ENCODE results near the gene FAM83F.

The FAM83F gene

DNA sequence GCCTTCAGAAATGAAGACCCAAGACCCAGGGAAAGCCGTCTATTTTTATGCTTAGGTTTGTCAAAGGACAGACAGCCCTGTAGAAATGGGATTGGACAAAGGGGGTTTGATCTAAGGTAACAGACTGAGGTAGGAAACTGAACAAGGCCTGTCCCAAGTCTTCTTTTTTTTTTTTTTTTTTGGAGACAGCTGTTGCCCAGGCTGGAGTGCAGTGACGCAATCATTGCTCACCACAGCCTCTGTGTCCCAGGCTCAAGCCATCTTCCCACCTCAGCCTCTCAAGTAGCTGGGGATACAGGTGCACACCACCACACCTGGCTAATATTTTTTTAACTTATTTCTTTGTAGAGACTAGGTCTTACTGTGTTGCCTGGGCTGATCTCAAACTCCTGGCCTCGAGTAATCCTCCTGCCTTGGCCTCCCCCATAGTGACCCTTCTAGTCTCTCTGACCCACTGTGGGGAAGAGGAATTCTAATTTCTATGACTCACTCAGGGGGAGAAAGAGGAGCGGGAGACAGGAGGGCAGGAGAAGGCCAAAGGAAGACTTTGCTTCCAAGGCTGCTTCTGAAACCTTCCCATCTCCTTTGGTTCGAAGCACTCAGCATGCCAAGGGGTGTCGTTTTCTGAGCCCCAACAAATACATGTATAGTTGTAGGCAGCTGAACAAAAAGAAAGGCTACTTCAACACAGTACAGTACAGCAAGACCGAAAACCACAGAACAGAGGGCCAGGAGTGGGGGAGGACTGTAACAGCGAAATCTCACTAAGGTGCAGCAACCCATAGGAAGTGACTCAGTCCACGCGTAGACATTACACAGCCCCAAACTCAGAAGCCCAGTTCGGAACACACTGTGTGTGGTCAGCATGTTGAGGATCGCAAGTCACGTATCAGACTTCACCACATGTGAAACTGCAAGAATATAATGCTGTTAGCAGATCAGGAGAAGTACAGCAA lies 33.7 kb upstream of the FAM83F start:
- DNase-seq = no peak
- intact Hi-C loops (cut with DNase I) = no loop called here

DNA sequence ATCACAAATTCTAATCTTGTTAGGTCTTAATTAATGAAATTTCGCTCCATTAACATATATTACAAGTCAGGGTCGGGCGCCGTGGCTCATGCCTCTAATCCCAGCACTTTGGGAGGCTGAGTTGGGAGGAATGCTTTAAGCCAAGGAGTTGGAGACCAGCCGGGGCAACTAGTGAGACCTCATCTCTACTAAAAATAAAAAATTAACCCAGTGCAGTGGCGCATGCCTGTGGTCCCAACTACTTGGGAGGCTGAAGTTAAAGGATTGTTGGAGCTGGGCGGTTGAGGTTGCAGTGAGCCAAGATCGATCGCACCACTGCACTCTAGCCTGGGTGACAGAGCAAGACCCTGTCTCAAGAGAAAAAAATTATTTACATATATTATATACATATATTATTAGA lies 32.7 kb upstream of the FAM83F start:
- DNase-seq = no peak
- intact Hi-C loops (cut with DNase I) = no loop called here

DNA sequence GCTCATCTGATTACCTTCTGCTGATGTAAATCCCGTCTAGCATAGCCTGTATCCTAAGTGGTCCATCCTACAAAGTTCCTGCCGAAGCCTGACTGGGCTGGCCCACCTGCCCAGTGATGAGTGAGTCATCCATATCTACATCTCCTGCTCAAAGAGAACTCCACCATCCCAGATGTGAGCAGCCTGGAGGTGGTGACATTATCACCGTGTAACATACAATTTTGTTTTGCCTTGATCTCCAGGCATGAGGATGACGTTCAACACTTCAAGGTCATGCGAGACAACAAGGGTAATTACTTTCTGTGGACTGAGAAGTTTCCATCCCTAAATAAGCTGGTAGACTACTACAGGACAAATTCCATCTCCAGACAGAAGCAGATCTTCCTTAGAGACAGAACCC lies 29.0 kb upstream of the FAM83F start:
- intact Hi-C loops (cut with DNase I) = no loop called here
- DNase-seq = no peak

DNA sequence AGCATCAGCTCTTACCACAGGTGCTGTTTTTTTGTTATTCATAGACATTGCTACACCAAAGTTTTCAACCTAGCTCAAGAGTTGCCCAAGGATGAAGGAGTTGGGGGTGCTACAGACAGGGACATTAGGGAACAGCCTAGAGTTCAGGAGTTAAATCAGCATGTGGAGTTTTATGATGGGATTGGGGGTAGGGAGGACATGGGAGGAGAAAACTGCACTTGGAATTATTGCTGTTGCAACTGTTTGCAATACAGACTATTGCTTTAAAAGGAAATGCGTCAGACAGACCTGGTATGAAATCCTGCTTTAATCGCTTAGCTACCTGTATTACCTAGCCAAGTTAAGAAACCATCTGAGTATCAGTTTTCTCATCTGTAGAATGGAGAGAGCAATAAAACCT lies 28.3 kb upstream of the FAM83F start:
- DNase-seq = no peak
- intact Hi-C loops (cut with DNase I) = no loop called here

GRCh38 chr22:39967103-39967829 lies 27.5 kb upstream of the FAM83F start:
- no peak for DNase-seq
- intact Hi-C loops (cut with DNase I) = no loop called here

- peak in 5 of 42 donors; percentile 26 to 43 (median 31) for DNase-seq
- intact Hi-C loops (cut with DNase I) = no loop called here
These were observed 26.5 kb upstream of the FAM83F start for GRCh38 chr22:39967996-39968972.

DNA sequence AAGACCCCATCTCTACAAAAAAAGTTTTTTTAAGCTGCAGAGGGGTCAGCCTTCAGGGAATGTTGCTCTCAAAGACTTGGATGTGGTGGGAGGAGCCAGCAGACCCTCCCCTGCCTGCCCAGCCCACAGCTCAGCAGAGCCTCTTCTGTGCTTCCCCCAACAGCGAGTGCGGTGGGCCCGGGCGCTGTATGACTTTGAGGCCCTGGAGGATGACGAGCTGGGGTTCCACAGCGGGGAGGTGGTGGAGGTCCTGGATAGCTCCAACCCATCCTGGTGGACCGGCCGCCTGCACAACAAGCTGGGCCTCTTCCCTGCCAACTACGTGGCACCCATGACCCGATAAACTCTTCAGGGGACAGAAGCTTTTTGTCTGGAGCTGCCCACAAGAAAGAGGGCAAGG lies 24.0 kb upstream of the FAM83F start:
- intact Hi-C loops (cut with DNase I) = no loop called here
- DNase-seq = no peak

- intact Hi-C loops (cut with DNase I) = no loop called here
- no peak for DNase-seq
These were observed 22.1 kb upstream of the FAM83F start for GRCh38 chr22:39972641-39973040.

GRCh38 chr22:39973656-39974055 lies 21.1 kb upstream of the FAM83F start:
- intact Hi-C loops (cut with DNase I) = no loop called here

GRCh38 chr22:39974065-39974464 lies 20.7 kb upstream of the FAM83F start:
- intact Hi-C loops (cut with DNase I) = no loop called here
- no peak for DNase-seq

More at GRCh38 chr22:39973656-39974055, 21.1 kb upstream of the FAM83F start:
- DNase-seq = no peak

DNA sequence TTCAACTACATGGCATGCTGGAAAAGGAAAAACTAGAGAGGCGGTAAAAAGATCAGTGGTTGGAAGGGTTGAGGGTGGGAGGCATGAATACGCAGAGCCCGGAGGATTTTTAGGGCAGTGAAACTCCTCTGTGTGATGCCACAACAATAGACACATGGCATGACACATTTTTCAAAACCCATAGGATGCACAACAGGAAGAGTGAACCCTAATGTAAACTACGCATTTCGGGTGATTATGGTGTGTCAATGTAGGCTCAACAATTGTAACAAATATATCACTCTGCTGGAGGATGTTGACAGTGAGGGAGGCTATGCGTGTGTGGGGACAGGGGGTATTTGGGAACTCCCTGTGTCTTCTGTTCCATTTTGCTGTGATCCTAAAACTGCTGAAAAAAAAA lies 15.7 kb upstream of the FAM83F start:
- intact Hi-C loops (cut with DNase I) = no loop called here
- DNase-seq = no peak

- intact Hi-C loops (cut with DNase I) = no loop called here
- no peak for DNase-seq
These were observed 15.3 kb upstream of the FAM83F start for GRCh38 chr22:39979458-39979857.

DNA sequence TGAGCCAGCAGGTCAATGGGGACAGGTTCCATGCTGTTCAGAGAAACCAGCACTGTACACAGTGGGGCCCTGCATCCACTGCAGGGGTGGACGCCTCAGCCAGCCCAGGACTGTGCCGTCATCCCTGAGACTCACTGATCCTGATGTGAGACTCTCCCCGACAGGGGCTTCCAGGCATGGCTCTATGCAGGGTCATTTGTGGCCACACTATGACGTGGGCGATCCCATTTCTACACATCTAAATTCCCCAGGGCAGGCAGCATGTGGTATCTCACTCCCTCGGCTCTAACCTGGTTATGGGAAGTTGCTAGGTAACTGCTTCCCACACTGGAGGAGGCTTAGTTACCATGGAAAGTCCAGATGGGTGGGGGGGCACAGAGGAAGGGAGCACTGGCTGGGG lies 14.2 kb upstream of the FAM83F start:
- intact Hi-C loops (cut with DNase I) = no loop called here
- peak in 12 of 42 donors; percentile 11 to 73 (median 28) for DNase-seq

DNA sequence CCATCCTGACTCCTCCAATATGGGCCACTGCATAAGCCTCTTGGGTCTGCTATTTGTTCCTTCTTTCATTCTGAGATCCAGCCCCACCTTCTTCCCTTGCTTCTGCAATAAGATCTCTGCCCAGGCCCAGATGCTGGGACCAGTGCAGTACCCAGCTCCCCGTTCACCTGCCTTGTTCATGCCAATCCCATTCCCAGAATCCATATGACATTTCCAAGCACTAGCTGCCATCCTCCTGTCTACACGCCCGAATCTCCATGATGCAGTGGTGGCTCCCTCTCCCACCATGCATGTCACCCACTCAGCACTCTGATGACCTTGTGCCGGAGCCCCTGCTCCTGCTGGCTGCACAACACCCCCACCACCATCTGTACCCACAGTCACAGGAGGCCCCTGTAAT lies 11.4 kb upstream of the FAM83F start:
- DNase-seq = no peak
- intact Hi-C loops (cut with DNase I) = no loop called here

- no peak for DNase-seq
- intact Hi-C loops (cut with DNase I) = no loop called here
These were observed 10.7 kb upstream of the FAM83F start for GRCh38 chr22:39984006-39984405.

DNA sequence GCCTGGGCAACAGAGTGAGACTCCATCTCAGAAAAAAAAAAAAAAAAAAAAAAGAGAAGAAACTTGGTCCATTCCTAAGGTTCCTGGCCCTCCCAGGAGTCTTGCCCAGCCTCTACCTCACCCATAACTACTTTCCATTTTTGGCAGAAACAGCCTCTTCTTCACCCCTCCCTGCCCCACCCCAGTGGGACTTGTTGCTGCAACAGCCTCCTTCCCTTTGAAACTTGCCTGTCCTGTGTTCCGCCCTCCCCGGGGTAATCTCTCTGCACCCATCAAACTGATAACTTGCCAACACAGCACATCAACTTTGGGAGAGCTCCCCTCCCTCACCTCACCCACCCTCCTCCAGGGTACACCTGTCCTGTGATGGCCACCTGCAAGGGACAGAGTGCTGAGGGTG lies 10.0 kb upstream of the FAM83F start:
- no peak for DNase-seq
- intact Hi-C loops (cut with DNase I) = no loop called here

DNA sequence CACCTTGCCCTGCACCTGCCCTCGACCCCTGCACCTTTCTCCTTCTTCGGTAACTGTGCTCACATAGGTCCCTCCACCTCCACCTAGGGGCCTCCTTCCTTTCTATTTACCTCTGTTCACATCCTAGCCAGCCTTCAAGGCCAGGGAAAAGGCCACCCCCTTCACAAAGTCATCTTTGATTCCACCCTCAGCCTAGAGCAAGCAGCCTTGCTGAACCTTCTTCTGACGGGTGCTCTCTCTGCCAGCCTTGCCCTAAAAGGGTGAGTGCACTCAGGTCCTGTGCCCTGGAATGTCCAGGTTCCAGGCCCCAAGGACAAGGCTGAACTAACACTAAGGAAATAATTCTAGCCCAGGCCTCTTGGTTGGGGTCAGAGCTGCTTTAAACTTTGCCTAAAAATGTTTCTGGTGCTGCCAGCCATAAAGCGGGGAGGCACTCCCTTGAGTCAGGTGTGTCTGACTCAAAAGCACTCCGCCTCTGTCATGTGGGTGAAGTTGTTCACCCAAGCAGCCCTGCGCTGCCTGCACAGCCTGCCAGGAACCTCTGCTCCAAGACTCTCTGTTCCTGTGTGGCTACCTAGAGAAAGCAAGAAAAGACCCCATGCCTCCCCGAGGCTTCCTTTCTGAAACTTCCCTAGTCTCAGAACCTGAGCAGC lies 9.2 kb upstream of the FAM83F start:
- intact Hi-C loops (cut with DNase I) = no loop called here
- peak; percentile 46 to 92 (median 73) for DNase-seq

DNA sequence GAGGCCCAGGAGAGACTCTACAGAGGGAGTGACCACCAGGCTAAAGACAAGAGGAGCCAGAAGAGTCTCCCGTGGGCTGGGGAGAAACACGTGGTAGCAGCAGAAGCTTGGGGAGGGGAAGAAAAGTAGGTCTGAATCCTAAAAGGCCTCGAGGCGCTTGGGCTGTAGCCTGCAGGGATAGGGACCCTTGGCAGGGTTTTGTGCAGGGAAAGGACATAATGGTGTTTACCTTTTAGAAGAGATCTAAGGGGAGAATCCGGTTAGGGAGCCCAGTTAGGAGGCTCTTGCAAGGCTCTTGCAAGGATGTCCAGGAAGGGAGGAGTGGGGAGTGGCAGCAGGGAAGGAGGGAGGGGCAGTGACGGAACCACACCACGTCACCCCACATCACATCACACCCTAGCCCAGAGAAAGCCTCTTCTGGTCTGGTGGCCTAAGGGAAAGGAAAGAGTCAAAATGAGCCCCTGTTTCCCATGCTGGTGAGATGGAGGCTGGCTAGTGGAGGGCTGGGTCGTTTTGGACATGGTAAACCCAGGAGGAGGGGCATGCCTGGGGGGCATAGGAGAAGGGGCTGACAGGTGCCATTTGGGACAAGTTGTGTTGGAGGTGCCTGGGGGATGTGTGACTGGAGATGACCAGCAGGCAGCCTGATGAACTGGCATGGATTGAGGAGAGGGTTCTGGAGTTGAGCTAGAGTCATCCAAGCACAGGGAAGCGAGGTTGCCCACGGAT lies 6.2 kb upstream of the FAM83F start:
- intact Hi-C loops (cut with DNase I) = no loop called here
- DNase-seq = no peak

Measured in head of caudate nucleus (tissue), 42 donors.